GM19468 (cell line): ENCODE results near the gene DHRS4L2.
"Not testable (repeated sequence)": the region's sequence is repeated elsewhere in the genome, so short reads cannot be mapped to it uniquely, and the experiment has no call there.

Experiments
- ATAC-seq: cut with Tn5 transposase; IDR thresholded peaks from one replicate; pipeline ENCODE4 v1.9.1; 2021; ENCODE audit warnings: mild to moderate bottlenecking, moderate library complexity, moderate number of reproducible peaks; ENCODE audit not compliant: unreplicated experiment; ENCODE audit errors: extremely low read depth

Gene DHRS4L2

GRCh38 chr14:24012726-24013273 is 24.1 kb downstream of the DHRS4L2 start:
- not testable (repeated sequence) for ATAC-seq

GRCh38 chr14:24013654-24014514 is 25.2 kb downstream of the DHRS4L2 start:
- ATAC-seq: peak; percentile 52

- not testable (repeated sequence) for ATAC-seq
Measured at GRCh38 chr14:24015745-24016144, 27.0 kb downstream of the DHRS4L2 start.

GRCh38 chr14:24018978-24019377 is 30.2 kb downstream of the DHRS4L2 start:
- not testable (repeated sequence) for ATAC-seq

GRCh38 chr14:24019944-24020343 is 31.2 kb downstream of the DHRS4L2 start:
- not testable (repeated sequence) for ATAC-seq

GRCh38 chr14:24020520-24020919 is 31.8 kb downstream of the DHRS4L2 start:
- not testable (repeated sequence) for ATAC-seq

- ATAC-seq: not testable (repeated sequence)
Measured at GRCh38 chr14:24024939-24025418, 36.2 kb downstream of the DHRS4L2 start.

GRCh38 chr14:24029687-24030086 is 41.0 kb downstream of the DHRS4L2 start:
- ATAC-seq: not testable (repeated sequence)

- not testable (repeated sequence) for ATAC-seq
Measured at GRCh38 chr14:24031331-24031730, 42.6 kb downstream of the DHRS4L2 start.

GRCh38 chr14:24032727-24033418 is 44.1 kb downstream of the DHRS4L2 start:
- no peak for ATAC-seq

GRCh38 chr14:24035769-24036168 is 47.0 kb downstream of the DHRS4L2 start:
- not testable (repeated sequence) for ATAC-seq

- ATAC-seq: no peak
Measured at GRCh38 chr14:24036169-24036962, 47.6 kb downstream of the DHRS4L2 start.

GRCh38 chr14:24036963-24037657 is 48.4 kb downstream of the DHRS4L2 start:
- not testable (repeated sequence) for ATAC-seq

GRCh38 chr14:24037658-24038037 is 48.9 kb downstream of the DHRS4L2 start:
- ATAC-seq: no peak

- ATAC-seq: no peak
Measured at GRCh38 chr14:24038686-24039085, 50.0 kb downstream of the DHRS4L2 start.

- ATAC-seq: no peak
Measured at GRCh38 chr14:24040692-24041091, 52.0 kb downstream of the DHRS4L2 start.

- ATAC-seq: no peak
Measured at GRCh38 chr14:24042746-24043145, 54.0 kb downstream of the DHRS4L2 start.

GRCh38 chr14:24049002-24049401 is 60.3 kb downstream of the DHRS4L2 start:
- ATAC-seq: not testable (repeated sequence)

GRCh38 chr14:24050753-24051152 is 62.0 kb downstream of the DHRS4L2 start:
- ATAC-seq: not testable (repeated sequence)
